HepG2 (cell line): ENCODE measurements around the gene TEKT2. TPM values are rescaled to one million over a fixed set of nuclear protein-coding genes. Genes with fewer than 3 reads are reported as not detected.
A peak's percentile ranks its signal among the peaks of the same experiment; 100 is the strongest.

Experiments
- JARID2 ChIP-seq: sonication (generic); formaldehyde crosslinking; IDR thresholded peaks from 2 replicates; pipeline ENCODE4 v1.8.1; 2023; ENCODE audit warnings: missing genetic modification reagents, inconsistent platforms; ENCODE audit not compliant: insufficient replicate concordance
- NPAS2 ChIP-seq: sonication (generic); formaldehyde crosslinking; IDR thresholded peaks from 2 replicates; pipeline ENCODE4 v1.8.0; 2022; ENCODE audit warnings: mild to moderate bottlenecking, missing genetic modification reagents, borderline replicate concordance
- PAX8 ChIP-seq: sonication (generic); formaldehyde crosslinking; IDR thresholded peaks from 2 replicates; pipeline ENCODE4 v1.8.0; 2022; ENCODE audit warnings: mild to moderate bottlenecking, missing genetic modification reagents, borderline replicate concordance
- PAXIP1 ChIP-seq: sonication (generic); formaldehyde crosslinking; conservative IDR thresholded peaks from 2 replicates; pipeline ENCODE4 v1.4.0; 2020; ENCODE audit warnings: mild to moderate bottlenecking, missing genetic modification reagents, moderate library complexity
- RNF2 ChIP-seq: fragments of 450-650 bp; conservative IDR thresholded peaks from 2 replicates; pipeline ENCODE4 v1.6.1; 2016; ENCODE audit warnings: low read depth
- SMAD9 ChIP-seq: sonication (generic); formaldehyde crosslinking; IDR thresholded peaks from 2 replicates; pipeline ENCODE4 v1.5.1; 2020; ENCODE audit warnings: mild to moderate bottlenecking, missing genetic modification reagents
- XRCC5 ChIP-seq: fragments of 200-400 bp; formaldehyde crosslinking; optimal IDR thresholded peaks from 2 replicates; pipeline ENCODE3; 2017; ENCODE audit warnings: mild to moderate bottlenecking, low read length
- ZFP37 ChIP-seq: sonication (generic); formaldehyde crosslinking; IDR thresholded peaks from 2 replicates; pipeline ENCODE4 v1.4.0; 2020; ENCODE audit warnings: missing genetic modification reagents, borderline replicate concordance
- ZNF687 ChIP-seq: sonication (generic); formaldehyde crosslinking; IDR thresholded peaks from 2 replicates; pipeline ENCODE4 v1.5.1; 2020; ENCODE audit warnings: mild to moderate bottlenecking, missing genetic modification reagents, moderate library complexity
- polyA plus RNA-seq, 8 experiments: library from polyadenylated mRNA; depleted of rRNA in 3 of 8; stranded (reverse) in 7 of 8; unstranded in 1 of 8; fragments of >200 nt; fragmentation: Illumina TruSeq in 4 of 8; extraction: Trizol in 4 of 8; gene quantifications; 2 replicates each; pipeline versions ENCODE4 v1.2.1 to v1.2.3, GENCODE V29; 2011 to 2016; ENCODE audit warnings: low read depth in 4 of 8, missing spikeins in 1 of 8, mixed read lengths in 1 of 8; ENCODE audit not compliant: insufficient read depth in 1 of 8
- total RNA-seq, 5 experiments: library from RNA; depleted of rRNA; stranded (reverse); fragments of >200 nt; fragmentation: Illumina TruSeq; extraction: Trizol; gene quantifications; 2 replicates each; pipeline ENCODE4 v1.2.3, GENCODE V29; 2016; ENCODE audit warnings: low read depth in 1 of 5
- TF ChIP-seq, protein P1 (sequence below): sonication (generic); formaldehyde crosslinking; IDR thresholded peaks from 2 replicates; pipeline ENCODE4 v1.5.1; 2020; ENCODE audit warnings: mild to moderate bottlenecking, missing genetic modification reagents, borderline replicate concordance
- TF ChIP-seq, protein P2 (sequence below): IDR thresholded peaks from 2 replicates; pipeline ENCODE4 v1.6.1; 2016; ENCODE audit warnings: mild to moderate bottlenecking
- TF ChIP-seq, protein P3 (sequence below): sonication (generic); IDR thresholded peaks from 2 replicates; pipeline ENCODE4 v1.6.1; 2016; ENCODE audit warnings: low read depth, borderline replicate concordance

Gene TEKT2
- total and polyA plus RNA-seq, 2 of the 13 experiments (the other 11 are each of a cell fraction or from before 2014, with no cell fraction given) = 0.31 to 0.38 TPM

- TF ChIP-seq XRCC5 (peak; percentile 98), ZFP37 (no peak; the same call in 1 of the 2 replicates), JARID2 (CRISPR knock-in tag) (peak; percentile 66), RNF2 (no peak; the same call in 1 of the 2 replicates), ZNF687 (peak; percentile 91), PAXIP1 (CRISPR knock-in tag) (0 out of 2 replicates have a peak, but pooled peaks have one; percentile 33), PAX8 (CRISPR knock-in tag) (0 out of 2 replicates have a peak, but pooled peaks have one; percentile 33), NPAS2 (CRISPR knock-in tag) (no peak), SMAD9 (0 out of 2 replicates have a peak, but pooled peaks have one; percentile 35)
- TF ChIP-seq, protein P1, sequence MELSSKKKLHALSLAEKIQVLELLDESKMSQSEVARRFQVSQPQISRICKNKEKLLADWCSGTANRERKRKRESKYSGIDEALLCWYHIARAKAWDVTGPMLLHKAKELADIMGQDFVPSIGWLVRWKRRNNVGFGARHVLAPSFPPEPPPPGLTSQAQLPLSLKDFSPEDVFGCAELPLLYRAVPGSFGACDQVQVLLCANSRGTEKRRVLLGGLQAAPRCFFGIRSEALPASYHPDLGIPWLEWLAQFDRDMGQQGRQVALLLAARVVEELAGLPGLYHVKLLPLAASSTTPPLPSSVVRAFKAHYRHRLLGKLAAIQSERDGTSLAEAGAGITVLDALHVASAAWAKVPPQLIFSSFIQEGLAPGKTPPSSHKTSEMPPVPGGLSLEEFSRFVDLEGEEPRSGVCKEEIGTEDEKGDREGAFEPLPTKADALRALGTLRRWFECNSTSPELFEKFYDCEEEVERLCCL (CRISPR knock-in tag) = no peak; the same call in 1 of the 2 replicates
- TF ChIP-seq, protein P2, sequence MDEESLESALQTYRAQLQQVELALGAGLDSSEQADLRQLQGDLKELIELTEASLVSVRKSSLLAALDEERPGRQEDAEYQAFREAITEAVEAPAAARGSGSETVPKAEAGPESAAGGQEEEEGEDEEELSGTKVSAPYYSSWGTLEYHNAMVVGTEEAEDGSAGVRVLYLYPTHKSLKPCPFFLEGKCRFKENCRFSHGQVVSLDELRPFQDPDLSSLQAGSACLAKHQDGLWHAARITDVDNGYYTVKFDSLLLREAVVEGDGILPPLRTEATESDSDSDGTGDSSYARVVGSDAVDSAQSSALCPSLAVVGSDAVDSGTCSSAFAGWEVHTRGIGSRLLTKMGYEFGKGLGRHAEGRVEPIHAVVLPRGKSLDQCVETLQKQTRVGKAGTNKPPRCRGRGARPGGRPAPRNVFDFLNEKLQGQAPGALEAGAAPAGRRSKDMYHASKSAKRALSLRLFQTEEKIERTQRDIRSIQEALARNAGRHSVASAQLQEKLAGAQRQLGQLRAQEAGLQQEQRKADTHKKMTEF = peak; percentile 97
- TF ChIP-seq, protein P3, sequence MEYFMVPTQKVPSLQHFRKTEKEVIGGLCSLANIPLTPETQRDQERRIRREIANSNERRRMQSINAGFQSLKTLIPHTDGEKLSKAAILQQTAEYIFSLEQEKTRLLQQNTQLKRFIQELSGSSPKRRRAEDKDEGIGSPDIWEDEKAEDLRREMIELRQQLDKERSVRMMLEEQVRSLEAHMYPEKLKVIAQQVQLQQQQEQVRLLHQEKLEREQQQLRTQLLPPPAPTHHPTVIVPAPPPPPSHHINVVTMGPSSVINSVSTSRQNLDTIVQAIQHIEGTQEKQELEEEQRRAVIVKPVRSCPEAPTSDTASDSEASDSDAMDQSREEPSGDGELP = peak; percentile 34; the same call in 1 of the 2 replicates
These were observed 4.9 kb downstream of the TEKT2 start, which contains the start of gene ADPRS (continued) for GRCh38 chr1:36088577-36089392.
